Thyroid gland (tissue), 4 donors: ENCODE data around the gene GNG8. TPM values are rescaled to one million over a fixed set of nuclear protein-coding genes. Genes with fewer than 3 reads are reported as not detected.

ENCODE experiments used
- DNase-seq, 2 donors: peaks; one replicate each; pipeline ENCODE4 v3.0.0-alpha.2; 2019
- H3K27ac ChIP-seq, 3 donors: fragments of 200-600 bp; sonication (generic); 1 replicate in 2 of 3; 2 replicates in 1 of 3; pipeline ENCODE4 v1.5.1; 2016 to 2019; ENCODE audit warnings: mild to moderate bottlenecking in 1 of 3, moderate library complexity in 1 of 3
- H3K27me3 ChIP-seq: fragments of 200-600 bp; sonication (generic); one replicate; pipeline ENCODE4 v1.5.1; 2019
- H3K36me3 ChIP-seq, 2 donors: fragments of 200-600 bp; sonication (generic); one replicate each; pipeline ENCODE4 v1.5.1; 2016 to 2019
- H3K4me1 ChIP-seq, 2 donors: fragments of 200-600 bp; sonication (generic); one replicate each; pipeline ENCODE4 v1.5.1; 2017 to 2019
- H3K4me3 ChIP-seq, 3 donors: fragments of 200-600 bp; sonication (generic); replicated peaks in 1 of 3; 1 replicate in 2 of 3; 2 replicates in 1 of 3; pipeline ENCODE4 v1.5.1; 2016; ENCODE audit warnings: mild to moderate bottlenecking in 1 of 3
- H3K9me3 ChIP-seq: fragments of 200-600 bp; sonication (generic); one replicate; pipeline ENCODE4 v1.5.1; 2017
- CTCF ChIP-seq, 6 experiments: fragments of 200-600 bp in 3 of 6; fragments of 450-650 bp in 3 of 6; sonication (generic) in 3 of 6; IDR thresholded peaks; one replicate each; pipeline ENCODE4 v1.5.1; 2016 to 2019; ENCODE audit warnings: antibody characterized with exemption in 6 of 6, mild to moderate bottlenecking in 2 of 6, inconsistent platforms in 1 of 6, moderate library complexity in 1 of 6
- POLR2A ChIP-seq, 2 donors: fragments of 450-650 bp; IDR thresholded peaks; one replicate each; pipeline ENCODE4 v1.6.1; 2017; ENCODE audit warnings: antibody characterized with exemption in 2 of 2, mild to moderate bottlenecking in 2 of 2, moderate library complexity in 1 of 2
- WGBS, 2 donors: methylation state at CpG; one replicate each; pipeline ENCODE4 v1.1.5; 2017; 5-methylcytosine and 5-hydroxymethylcytosine counted together
- intact Hi-C: fragments of 100-400 bp; cut with DNase I; formaldehyde crosslinking; loops from one replicate; pipeline ENCODE4 v1.15.1; 2023
- total RNA-seq, 4 donors: library from RNA; depleted of rRNA; stranded (reverse); fragments of >200 nt; gene quantifications; one replicate each; pipeline ENCODE4 v1.2.3, GENCODE V29; 2016

The GNG8 gene
- total RNA-seq, 4 donors from 2014 or later = not detected

- Histone ChIP-seq H3K27me3 (no peaks in the 10 kb centered on the region), H3K4me3 (no peak overlapping the region), H3K27ac (no peak overlapping the region), H3K4me1 (peaks cover 0 to 19% of the 10 kb centered on the region in 2 donors), H3K36me3 (no peaks in the 10 kb centered on the region), H3K9me3 (no peaks in the 10 kb centered on the region)
- 33 to 36% methylated on average over 17 of the region's 17 CpGs for WGBS, 2 donors
- intact Hi-C loops = loop anchor here (5.0 to 10.0 kb wide), 2 partner anchors 46 to 118 kb away; partner anchors contain the start of gene DACT3
- TF ChIP-seq CTCF (IDR thresholded peaks at IDR 0.05) (peak in 3 of 6 experiments; percentile 32 to 54 (median 53)), POLR2A (IDR thresholded peaks at IDR 0.05) (no peak)
- peak; percentile 77 to 83 for DNase-seq
Observed at GRCh38 chr19:46616631-46617322, 19.2 kb downstream of the GNG8 start.

- Histone ChIP-seq H3K4me3 (no peak overlapping the region), H3K4me1 (peaks cover 5 to 27% of the 10 kb centered on the region in 2 donors), H3K9me3 (no peaks in the 10 kb centered on the region), H3K36me3 (no peaks in the 10 kb centered on the region), H3K27ac (no peak overlapping the region), H3K27me3 (no peaks in the 10 kb centered on the region)
- WGBS, 2 donors = 89 to 95% methylated on average over 10 of the region's 10 CpGs
- DNase-seq = no peak
- intact Hi-C loops = loop anchor here (5.0 to 10.0 kb wide), 2 partner anchors 46 to 119 kb away; partner anchors contain the start of gene DACT3
- TF ChIP-seq POLR2A (IDR thresholded peaks at IDR 0.05) = no peak
- no peak for TF ChIP-seq CTCF (IDR thresholded peaks at IDR 0.05)
Observed at GRCh38 chr19:46615966-46616365, 20.0 kb downstream of the GNG8 start.

DNA sequence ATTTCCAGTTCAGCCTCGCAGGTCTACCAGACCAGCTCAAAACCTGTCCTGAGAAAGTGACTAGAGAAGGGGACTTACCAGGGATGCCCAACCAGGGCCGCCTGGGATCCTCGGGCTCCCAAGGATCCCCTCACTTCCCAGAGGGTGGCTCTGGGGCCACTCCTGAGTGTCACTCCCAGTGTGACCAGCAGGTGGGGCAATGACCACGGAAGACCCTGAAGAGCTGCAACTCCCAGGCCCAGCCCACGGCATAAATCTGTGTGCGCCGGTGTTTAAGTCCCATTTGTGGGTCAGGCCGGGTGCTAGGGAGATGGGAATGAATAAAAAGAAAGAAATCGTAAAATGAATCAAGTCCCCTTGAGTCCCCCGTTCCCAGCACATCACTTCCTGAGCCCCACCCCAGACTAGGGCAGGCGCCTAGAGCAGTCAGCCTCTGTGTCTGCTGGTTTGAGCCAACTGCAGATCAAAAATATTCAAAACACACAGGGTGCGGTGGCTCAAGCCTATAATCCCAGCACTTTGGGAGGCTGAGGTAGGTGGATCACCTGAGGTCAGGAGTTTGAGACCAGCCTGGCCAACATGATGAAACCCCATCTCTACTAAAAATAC lies 21.8 kb downstream of the GNG8 start:
- no peak for TF ChIP-seq POLR2A (IDR thresholded peaks at IDR 0.05)
- TF ChIP-seq CTCF (IDR thresholded peaks at IDR 0.05) = peak; percentile 44 to 91 (median 74)
- peak; percentile 81 to 83 for DNase-seq
- Histone ChIP-seq H3K27ac (no peak overlapping the region), H3K36me3 (peaks cover 3 to 8% of the 10 kb centered on the region in 2 donors), H3K9me3 (no peaks in the 10 kb centered on the region), H3K4me3 (no peak overlapping the region), H3K4me1 (peaks cover 11 to 35% of the 10 kb centered on the region in 2 donors), H3K27me3 (no peaks in the 10 kb centered on the region)
- intact Hi-C loops = loop anchor here (10.0 kb wide), 1 partner anchor 121 kb away; no protein-coding TSS in a partner anchor
- WGBS, 2 donors = 15 to 18% methylated on average over 10 to 12 of the region's 12 CpGs

DNA sequence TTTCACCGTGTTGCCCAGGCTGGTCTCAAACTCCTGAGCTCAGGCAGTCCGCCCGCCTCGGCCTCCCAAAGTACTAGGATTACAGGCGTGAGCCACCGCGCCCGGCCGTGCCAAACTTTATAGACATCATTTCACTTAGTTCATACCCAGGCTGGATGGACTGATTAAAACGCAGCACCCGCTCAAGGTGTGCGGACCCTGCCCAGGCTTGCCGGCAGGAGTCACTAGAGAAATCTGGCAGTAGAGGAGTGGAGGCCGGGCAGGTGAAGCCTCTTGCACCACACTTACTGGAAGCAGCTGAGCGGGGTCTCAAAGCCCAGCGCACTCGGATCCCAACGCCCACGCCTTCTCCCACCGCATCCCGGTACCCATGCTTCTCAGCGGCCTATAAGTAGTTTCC lies 22.5 kb downstream of the GNG8 start:
- no peak for TF ChIP-seq POLR2A (IDR thresholded peaks at IDR 0.05)
- no peak for TF ChIP-seq CTCF (IDR thresholded peaks at IDR 0.05)
- peaks cover 11 to 35% of the 10 kb centered on the region in 2 donors for H3K4me1 ChIP-seq
- intact Hi-C loops = loop anchor here (10.0 kb wide), 1 partner anchor 121 kb away; no protein-coding TSS in a partner anchor

GRCh38 chr19:46611776-46612175 lies 24.2 kb downstream of the GNG8 start:
- peaks cover 11 to 28% of the 10 kb centered on the region in 2 donors for H3K4me1 ChIP-seq
- peak overlapping the region in 1 of 3 donors; percentile 28 for H3K27ac ChIP-seq
- H3K36me3 ChIP-seq = peaks cover 23 to 30% of the 10 kb centered on the region in 2 donors
- H3K4me3 ChIP-seq = no peak overlapping the region
- no peaks in the 10 kb centered on the region for H3K27me3 ChIP-seq
- 67 to 78% methylated on average over 6 of the region's 6 CpGs for WGBS, 2 donors
- DNase-seq = no peak
- intact Hi-C loops = loop anchor here (10.0 kb wide), 1 partner anchor 123 kb away; no protein-coding TSS in a partner anchor
- TF ChIP-seq POLR2A (IDR thresholded peaks at IDR 0.05) (no peak), CTCF (IDR thresholded peaks at IDR 0.05) (no peak)
- no peaks in the 10 kb centered on the region for H3K9me3 ChIP-seq

More for the DNA sequence above, 22.5 kb downstream of the GNG8 start:
- DNase-seq = no peak
- peaks cover 10 to 15% of the 10 kb centered on the region in 2 donors for H3K36me3 ChIP-seq
- no peaks in the 10 kb centered on the region for H3K9me3 ChIP-seq
- WGBS, 2 donors = 83 to 90% methylated on average over 17 to 22 of the region's 22 CpGs
- H3K27me3 ChIP-seq = no peaks in the 10 kb centered on the region
- no peak overlapping the region for H3K4me3 ChIP-seq
- no peak overlapping the region for H3K27ac ChIP-seq
